PC-9 (cell line): Measurements from ENCODE around the gene LIN7B. TPM values are rescaled to one million over a fixed set of nuclear protein-coding genes. Genes with fewer than 3 reads are reported as not detected.

Source experiments
- Bru-seq: library from RNA; stranded (reverse); fragments of 400-500 nt; gene quantifications from one replicate; lab custom pipeline; 2021; lab: Mats Ljungman, UMichigan
- BruChase-seq, 2 experiments: library from RNA; stranded (reverse); fragments of 400-500 nt; gene quantifications; one replicate each; lab custom pipeline; 2021; lab: Mats Ljungman, UMichigan
- BruUV-seq: library from RNA; stranded (reverse); fragments of 400-500 nt; replicated peaks from 2 replicates; lab custom pipeline; 2021; lab: Mats Ljungman, UMichigan
- CTCF ChIA-PET: fragments of 300-600 bp; sonication (Branson Sonifier 250); formaldehyde crosslinking; loops from one replicate; lab custom pipeline; 2022; ENCODE audit warnings: antibody characterized with exemption; lab: Charles Lee
- POLR2A ChIA-PET: fragments of 300-600 bp; sonication (Branson Sonifier 250); formaldehyde crosslinking; loops from one replicate; lab custom pipeline; 2022; ENCODE audit warnings: antibody characterized with exemption; ENCODE audit not compliant: unreplicated experiment; lab: Charles Lee
- DNase-seq, 2 experiments: peaks; one replicate each; pipeline versions ENCODE4 v3.0.0 to v3.0.0-alpha.2; 2015 to 2022; ENCODE audit warnings: mixed read lengths in 1 of 2
- H2AFZ ChIP-seq: fragments of 200-600 bp; sonication (generic); 2 replicates; pipeline ENCODE4 v1.8.1; 2017; ENCODE audit warnings: antibody characterized with exemption
- H3F3A ChIP-seq: fragments of 200-600 bp; sonication (generic); 2 replicates; pipeline ENCODE4 v1.8.1; 2017; ENCODE audit warnings: antibody characterized with exemption, mild to moderate bottlenecking, low read depth; ENCODE audit not compliant: insufficient read depth
- H3K27ac ChIP-seq: fragments of 200-600 bp; sonication (generic); 2 replicates; pipeline ENCODE4 v1.6.1; 2016; ENCODE audit warnings: mixed run types
- H3K27me3 ChIP-seq: fragments of 200-600 bp; sonication (generic); 2 replicates; pipeline ENCODE4 v1.6.1; 2016; ENCODE audit warnings: low read depth, mixed run types; ENCODE audit not compliant: insufficient read depth
- H3K36me3 ChIP-seq: fragments of 200-600 bp; sonication (generic); 2 replicates; pipeline ENCODE4 v1.6.1; 2016; ENCODE audit warnings: low read depth, mixed run types
- H3K4me1 ChIP-seq: fragments of 200-600 bp; sonication (generic); replicated peaks from 2 replicates; pipeline ENCODE4 v1.6.1; 2016; ENCODE audit warnings: mixed run types; ENCODE audit not compliant: insufficient read depth
- H3K4me2 ChIP-seq: fragments of 200-600 bp; sonication (generic); 2 replicates; pipeline ENCODE4 v1.6.1; 2017; ENCODE audit warnings: mixed run types
- H3K4me3 ChIP-seq: fragments of 200-600 bp; sonication (generic); 2 replicates; pipeline ENCODE4 v1.6.1; 2016; ENCODE audit warnings: mixed run types
- H3K79me2 ChIP-seq: fragments of 200-600 bp; sonication (generic); 2 replicates; pipeline ENCODE4 v1.6.1; 2017; ENCODE audit warnings: low read depth, mixed run types
- H3K9me2 ChIP-seq: fragments of 200-600 bp; sonication (generic); 2 replicates; pipeline ENCODE4 v1.8.1; 2017; ENCODE audit warnings: mild to moderate bottlenecking; ENCODE audit not compliant: insufficient read depth
- H3K9me3 ChIP-seq: fragments of 200-600 bp; sonication (generic); 2 replicates; pipeline ENCODE4 v1.8.1; 2016; ENCODE audit warnings: low read depth; ENCODE audit not compliant: insufficient read depth
- H4K20me1 ChIP-seq: fragments of 200-600 bp; sonication (generic); 2 replicates; pipeline ENCODE4 v1.8.1; 2017; ENCODE audit not compliant: insufficient read depth
- EZH2 ChIP-seq: fragments of 200-600 bp; sonication (generic); IDR thresholded peaks from 2 replicates; pipeline ENCODE4 v1.8.0; 2017; ENCODE audit warnings: antibody characterized with exemption, low read depth
- intact Hi-C: fragments of 100-400 bp; cut with micrococcal nuclease; formaldehyde crosslinking; loops from one replicate; pipeline ENCODE4 v1.10.0; 2022; ENCODE audit not compliant: unreplicated experiment
- long read RNA-seq: library from polyadenylated mRNA; stranded (forward); transcript quantifications from one replicate; pipeline ENCODE4 v2.0.0, GENCODE V29; 2022
- total RNA-seq: library from RNA; stranded (reverse); gene quantifications from 2 replicates; pipeline ENCODE4 v1.2.3, GENCODE V29; 2021
- TF ChIP-seq, protein P1 (sequence below): fragments of 200-600 bp; sonication (generic); conservative IDR thresholded peaks from 2 replicates; pipeline ENCODE4 v1.6.1; 2017; ENCODE audit warnings: mixed run types, antibody characterized with exemption, mild to moderate bottlenecking, moderate library complexity

The LIN7B gene, protein sequence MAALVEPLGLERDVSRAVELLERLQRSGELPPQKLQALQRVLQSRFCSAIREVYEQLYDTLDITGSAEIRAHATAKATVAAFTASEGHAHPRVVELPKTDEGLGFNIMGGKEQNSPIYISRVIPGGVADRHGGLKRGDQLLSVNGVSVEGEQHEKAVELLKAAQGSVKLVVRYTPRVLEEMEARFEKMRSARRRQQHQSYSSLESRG
- total RNA-seq (6.5 and 7.0 TPM in 2 replicates), Bru-seq, nascent RNA (percentile 37 among the genes with signal in this experiment), BruChase-seq, experiment 1, labeled RNA remaining after a 2-hour chase (percentile 39 among the genes with signal in this experiment), BruChase-seq, experiment 2, labeled RNA remaining after a 6-hour chase (percentile 36 among the genes with signal in this experiment)
- long read RNA-seq, partial matches to known transcripts: 2 of 7 reads
- long read RNA-seq, other reads (novel, unspliced or antisense): 3 of 7 reads

DNA sequence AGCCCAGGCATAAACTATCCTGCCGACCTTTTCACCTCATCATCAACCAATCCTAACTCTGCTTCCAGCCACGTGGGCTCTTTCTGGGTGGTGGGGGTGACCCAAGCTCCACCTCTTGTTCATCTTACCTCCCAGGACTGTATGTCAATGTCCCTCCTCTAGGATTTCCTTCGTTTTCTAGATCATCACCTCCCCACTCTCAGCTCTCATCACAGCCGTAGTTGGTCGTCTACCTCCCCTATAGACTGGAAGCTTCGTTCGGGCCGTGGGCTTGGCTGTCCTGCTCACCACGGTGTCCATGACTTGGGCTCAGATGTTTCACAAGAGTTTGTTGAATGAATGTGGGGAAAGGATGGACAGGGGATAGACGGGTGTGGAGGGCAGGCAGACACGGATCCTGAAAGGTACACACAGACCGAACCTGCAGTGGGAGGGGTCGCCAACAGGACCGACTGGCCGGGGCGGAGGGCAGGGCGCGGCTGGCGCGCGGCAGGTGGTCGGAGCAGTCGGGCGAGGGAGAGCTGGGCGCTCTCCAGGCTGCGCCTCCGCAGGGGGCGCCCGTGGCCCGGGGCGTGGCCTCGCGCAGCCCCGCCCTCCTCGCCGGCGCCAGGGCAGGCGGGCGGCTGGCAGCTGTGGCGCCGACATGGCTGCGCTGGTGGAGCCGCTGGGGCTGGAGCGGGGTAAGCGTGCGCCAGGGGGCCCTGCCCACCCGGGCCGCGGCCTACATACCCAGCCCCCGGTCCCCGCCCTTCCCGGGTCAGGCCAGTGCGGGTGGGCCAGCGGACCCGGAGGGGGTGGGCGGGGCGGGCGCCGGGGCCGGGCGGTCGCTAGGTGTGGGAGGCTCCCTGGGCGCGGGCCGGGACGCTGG lies at the start of gene LIN7B:
TSS of gene LIN7B (plus strand) at position 609 of the 868 bp plus-strand sequence. CDS start at position 644, 35 bp downstream.
- no peaks in the 10 kb centered on the region for H3K9me2 ChIP-seq
- no peaks in the 10 kb centered on the region for H4K20me1 ChIP-seq
- H2AFZ ChIP-seq: peak within 1 kb of the TSS; percentile 97
- peaks cover 42% of the 10 kb centered on the region for H3F3A ChIP-seq
- ChIA-PET POLR2A (interaction anchor here (0.6 to 1.1 kb wide), 4 partner anchors 16 to 734 kb away, joined by 4 to 14 read pairs (median 4); partner anchors contain the start of gene NTF4), CTCF (interaction anchor here (0.6 to 1.3 kb wide), 6 partner anchors 14 to 111 kb away, joined by 3 to 11 read pairs (median 4); no protein-coding TSS in a partner anchor)
- no peak for TF ChIP-seq EZH2
- TF ChIP-seq, protein P1, sequence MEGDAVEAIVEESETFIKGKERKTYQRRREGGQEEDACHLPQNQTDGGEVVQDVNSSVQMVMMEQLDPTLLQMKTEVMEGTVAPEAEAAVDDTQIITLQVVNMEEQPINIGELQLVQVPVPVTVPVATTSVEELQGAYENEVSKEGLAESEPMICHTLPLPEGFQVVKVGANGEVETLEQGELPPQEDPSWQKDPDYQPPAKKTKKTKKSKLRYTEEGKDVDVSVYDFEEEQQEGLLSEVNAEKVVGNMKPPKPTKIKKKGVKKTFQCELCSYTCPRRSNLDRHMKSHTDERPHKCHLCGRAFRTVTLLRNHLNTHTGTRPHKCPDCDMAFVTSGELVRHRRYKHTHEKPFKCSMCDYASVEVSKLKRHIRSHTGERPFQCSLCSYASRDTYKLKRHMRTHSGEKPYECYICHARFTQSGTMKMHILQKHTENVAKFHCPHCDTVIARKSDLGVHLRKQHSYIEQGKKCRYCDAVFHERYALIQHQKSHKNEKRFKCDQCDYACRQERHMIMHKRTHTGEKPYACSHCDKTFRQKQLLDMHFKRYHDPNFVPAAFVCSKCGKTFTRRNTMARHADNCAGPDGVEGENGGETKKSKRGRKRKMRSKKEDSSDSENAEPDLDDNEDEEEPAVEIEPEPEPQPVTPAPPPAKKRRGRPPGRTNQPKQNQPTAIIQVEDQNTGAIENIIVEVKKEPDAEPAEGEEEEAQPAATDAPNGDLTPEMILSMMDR: peak; percentile 48; the same call in 1 of the 2 replicates
- H3K4me1 ChIP-seq: peaks cover 16% of the 10 kb centered on the region
- intact Hi-C loops: no loop called here
- no peaks in the 10 kb centered on the region for H3K36me3 ChIP-seq
- H3K27me3 ChIP-seq: no peaks in the 10 kb centered on the region
- H3K4me3 ChIP-seq: peak within 1 kb of the TSS; percentile 91
- H3K27ac ChIP-seq: no peak within 1 kb of the TSS
- no TSS peak for BruUV-seq
- H3K9me3 ChIP-seq: no peaks in the 10 kb centered on the region
- H3K79me2 ChIP-seq: no peaks in the 10 kb centered on the region
- DNase-seq: peak; percentile 50 to 85
- H3K4me2 ChIP-seq: peak within 1 kb of the TSS; percentile 99

- H3K4me3 ChIP-seq: peak within 1 kb of the TSS; percentile 35; the same call in 1 of the 2 replicates
- TF ChIP-seq, protein P1: no peak
- no peak for TF ChIP-seq EZH2
- H3K4me1 ChIP-seq: peaks cover 11% of the 10 kb centered on the region; the same call in 1 of the 2 replicates
- intact Hi-C loops: no loop called here
- ChIA-PET CTCF (interaction anchor here (0.6 to 1.1 kb wide), 6 partner anchors 9 to 407 kb away, joined by 3 to 8 read pairs (median 4); no protein-coding TSS in a partner anchor), POLR2A (interaction anchor here (0.6 kb wide), 1 partner anchor 49 kb away, joined by 14 read pairs; the partner anchor contains the start of gene LIN7B)
- H4K20me1 ChIP-seq: no peaks in the 10 kb centered on the region
- H3K4me2 ChIP-seq: peak within 1 kb of the TSS; percentile 62
- no peak within 1 kb of the TSS for H2AFZ ChIP-seq
- no peaks in the 10 kb centered on the region for H3K9me2 ChIP-seq
- no peaks in the 10 kb centered on the region for H3K79me2 ChIP-seq
- no peaks in the 10 kb centered on the region for H3K36me3 ChIP-seq
- H3F3A ChIP-seq: peaks cover 41% of the 10 kb centered on the region
- H3K27me3 ChIP-seq: peaks cover 17% of the 10 kb centered on the region
- BruUV-seq: no TSS peak
- peak in 1 of 2 experiments; percentile 75 for DNase-seq
- H3K9me3 ChIP-seq: no peaks in the 10 kb centered on the region
- no peak within 1 kb of the TSS for H3K27ac ChIP-seq
These were observed 49.2 kb upstream of the LIN7B start, which contains the start of gene NTF4 for GRCh38 chr19:49064768-49065611. Gene NTF4 (minus strand): TSS chr19:49064818. CDS start chr19:49061997, 2,821 bp downstream.
